GM19099 (cell line): ENCODE measurements around the gene RBM46.

Source experiments
- POLR2A ChIP-seq: IDR thresholded peaks from 3 replicates; pipeline ENCODE4 v1.6.1; 2011; ENCODE audit warnings: low read depth; ENCODE audit not compliant: insufficient read length; ENCODE audit errors: extremely low read depth

RBM46 gene

GRCh38 chr4:154781126-154781982, at the start of gene RBM46:
Gene RBM46 (plus strand): TSS chr4:154781272. CDS start chr4:154796753, 15,481 bp downstream.
- TF ChIP-seq POLR2A, result no peak

- TF ChIP-seq POLR2A, result no peak
Measured at GRCh38 chr4:154731756-154732155, 49.3 kb upstream of the RBM46 start.

GRCh38 chr4:154732669-154733068, 48.4 kb upstream of the RBM46 start:
- no peak for TF ChIP-seq POLR2A

GRCh38 chr4:154736770-154737169, 44.3 kb upstream of the RBM46 start:
- TF ChIP-seq POLR2A, result no peak

GRCh38 chr4:154738426-154738825, 42.6 kb upstream of the RBM46 start:
- TF ChIP-seq POLR2A, result no peak

GRCh38 chr4:154739111-154739510, 42.0 kb upstream of the RBM46 start:
- TF ChIP-seq POLR2A, result no peak

GRCh38 chr4:154740462-154740861, 40.6 kb upstream of the RBM46 start:
- no peak for TF ChIP-seq POLR2A

- no peak for TF ChIP-seq POLR2A
Measured at GRCh38 chr4:154741131-154741665, 39.9 kb upstream of the RBM46 start.

GRCh38 chr4:154741922-154742850, 38.9 kb upstream of the RBM46 start:
- no peak for TF ChIP-seq POLR2A

GRCh38 chr4:154743683-154744340, 37.3 kb upstream of the RBM46 start, which contains the start of gene LRAT:
Gene LRAT (plus strand): TSS chr4:154744000. CDS start chr4:154744327, 327 bp downstream.
- TF ChIP-seq POLR2A, result no peak

GRCh38 chr4:154744341-154744926, 36.6 kb upstream of the RBM46 start:
- no peak for TF ChIP-seq POLR2A

GRCh38 chr4:154757713-154758112, 23.4 kb upstream of the RBM46 start:
- TF ChIP-seq POLR2A, result no peak

GRCh38 chr4:154760895-154761294, 20.2 kb upstream of the RBM46 start:
- TF ChIP-seq POLR2A, result no peak

- TF ChIP-seq POLR2A, result no peak
Measured at GRCh38 chr4:154778264-154778663, 2.8 kb upstream of the RBM46 start.
